IMR-90 (cell line): ENCODE data around the gene LMOD2. TPM values are rescaled to one million over a fixed set of nuclear protein-coding genes. Genes with fewer than 3 reads are reported as not detected.
A peak's percentile ranks its signal among the peaks of the same experiment; 100 is the strongest.

Source experiments
- ATAC-seq: fragments of 200-7000 bp; cut with Tn5 transposase; 2 replicates; pipeline ENCODE4 v1.9.1; 2020; ENCODE audit warnings: low read depth, mild to moderate bottlenecking, moderate library complexity
- BruUV-seq: library from RNA; stranded (reverse); fragments of 400-500 nt; replicated peaks from 2 replicates; lab custom pipeline; 2021; lab: Mats Ljungman, UMichigan
- CTCF ChIA-PET: fragments of 300-600 bp; formaldehyde crosslinking; extraction: SDS; loops from one replicate; lab custom pipeline; 2021; ENCODE audit warnings: antibody characterized with exemption; lab: Yijun Ruan, JAX
- POLR2A ChIA-PET: fragments of 300-600 bp; sonication (Branson Sonifier 250); formaldehyde crosslinking; loops from one replicate; lab custom pipeline; 2022; ENCODE audit warnings: antibody characterized with exemption; ENCODE audit not compliant: unreplicated experiment; lab: Charles Lee
- DNase-seq: peaks from one replicate; pipeline ENCODE4 v3.0.0; 2013
- H2AFZ ChIP-seq: replicated peaks from 2 replicates; pipeline ENCODE3; 2013; ENCODE audit warnings: low read length, mild to moderate bottlenecking; ENCODE audit not compliant: poor library complexity
- H2AK5ac ChIP-seq: 2 replicates; pipeline ENCODE4 v1.6.1; 2013; ENCODE audit warnings: low read depth, low read length, inconsistent platforms
- H2AK9ac ChIP-seq: replicated peaks from 2 replicates; pipeline ENCODE3; 2013; ENCODE audit warnings: mild to moderate bottlenecking, low read depth, low read length, moderate library complexity; ENCODE audit not compliant: poor library complexity
- H2BK120ac ChIP-seq: 2 replicates; pipeline ENCODE4 v1.6.1; 2013; ENCODE audit warnings: low read depth, low read length, inconsistent platforms
- H2BK15ac ChIP-seq: 3 replicates; pipeline ENCODE4 v1.6.1; 2013; ENCODE audit warnings: low read depth, low read length, inconsistent platforms
- H2BK20ac ChIP-seq: 2 replicates; pipeline ENCODE4 v1.6.1; 2013; ENCODE audit warnings: low read depth, mild to moderate bottlenecking, inconsistent platforms, low read length, moderate library complexity
- H2BK5ac ChIP-seq: 2 replicates; pipeline ENCODE4 v1.6.1; 2013; ENCODE audit warnings: mild to moderate bottlenecking, low read depth, low read length, inconsistent platforms; ENCODE audit not compliant: poor library complexity, severe bottlenecking
- H3K14ac ChIP-seq: replicated peaks from 2 replicates; pipeline ENCODE4 v1.6.1; 2013; ENCODE audit warnings: low read depth, low read length, inconsistent platforms
- H3K18ac ChIP-seq: 2 replicates; pipeline ENCODE4 v1.6.1; 2013; ENCODE audit warnings: low read depth, low read length, control low read depth
- H3K23ac ChIP-seq: 2 replicates; pipeline ENCODE4 v1.6.1; 2013; ENCODE audit warnings: low read depth, low read length, inconsistent platforms
- H3K27ac ChIP-seq: 2 replicates; pipeline ENCODE4 v1.5.1; 2013; ENCODE audit warnings: mild to moderate bottlenecking, control low read depth, low read length; ENCODE audit not compliant: insufficient read depth
- H3K27me3 ChIP-seq: 2 replicates; pipeline ENCODE4 v1.6.1; 2013; ENCODE audit warnings: low read length; ENCODE audit not compliant: control insufficient read depth, insufficient read depth
- H3K36me3 ChIP-seq: 2 replicates; pipeline ENCODE4 v1.6.1; 2013; ENCODE audit warnings: low read length, mixed read lengths; ENCODE audit not compliant: control insufficient read depth, insufficient read depth
- H3K4ac ChIP-seq: 2 replicates; pipeline ENCODE4 v1.6.1; 2013; ENCODE audit warnings: low read depth, low read length, inconsistent platforms
- H3K4me1 ChIP-seq: 2 replicates; pipeline ENCODE4 v1.6.1; 2013; ENCODE audit warnings: low read length, mixed read lengths; ENCODE audit not compliant: control insufficient read depth, insufficient read depth
- H3K4me2 ChIP-seq: 2 replicates; pipeline ENCODE4 v1.6.1; 2013; ENCODE audit warnings: low read depth, mild to moderate bottlenecking, control low read depth, low read length, moderate library complexity
- H3K4me3 ChIP-seq: 2 replicates; pipeline ENCODE4 v1.5.1; 2013; ENCODE audit warnings: low read depth, mild to moderate bottlenecking, control low read depth, low read length, moderate library complexity; ENCODE audit not compliant: insufficient read depth
- H3K56ac ChIP-seq: 2 replicates; pipeline ENCODE4 v1.6.1; 2013; ENCODE audit warnings: low read length, inconsistent platforms; ENCODE audit not compliant: insufficient read depth; ENCODE audit errors: extremely low read depth
- H3K79me1 ChIP-seq, 2 experiments: 2 replicates each; pipeline ENCODE4 v1.6.1; 2013; ENCODE audit warnings: low read length in 2 of 2, inconsistent platforms in 1 of 2, low read depth in 1 of 2
- H3K9ac ChIP-seq: 2 replicates; pipeline ENCODE4 v1.6.1; 2013; ENCODE audit warnings: low read depth, low read length, control low read depth
- H3K9me1 ChIP-seq: 2 replicates; pipeline ENCODE4 v1.6.1; 2013; ENCODE audit warnings: low read length, inconsistent platforms; ENCODE audit not compliant: insufficient read depth
- H3K9me3 ChIP-seq: 2 replicates; pipeline ENCODE4 v1.6.1; 2013; ENCODE audit warnings: low read length; ENCODE audit not compliant: control insufficient read depth, insufficient read depth
- H4K20me1 ChIP-seq: 2 replicates; pipeline ENCODE4 v1.6.1; 2013; ENCODE audit warnings: low read length, inconsistent platforms; ENCODE audit not compliant: insufficient read depth
- H4K5ac ChIP-seq: 2 replicates; pipeline ENCODE4 v1.6.1; 2013; ENCODE audit warnings: mild to moderate bottlenecking, low read depth, low read length, control low read depth
- H4K8ac ChIP-seq, 2 experiments: 2 replicates each; pipeline ENCODE4 v1.6.1; 2013; ENCODE audit warnings: low read depth in 2 of 2, low read length in 2 of 2, control low read depth in 1 of 2, inconsistent platforms in 1 of 2
- H4K91ac ChIP-seq: 2 replicates; pipeline ENCODE4 v1.6.1; 2013; ENCODE audit warnings: low read depth, low read length, inconsistent platforms; ENCODE audit not compliant: insufficient read depth
- BHLHE40 ChIP-seq: fragments of 150-350 bp; IDR thresholded peaks from 2 replicates; pipeline ENCODE4 v1.6.1; 2016; ENCODE audit warnings: mild to moderate bottlenecking, low read depth, low read length
- FOS ChIP-seq: fragments of 150-350 bp; IDR thresholded peaks from 2 replicates; pipeline ENCODE4 v1.6.1; 2016; ENCODE audit warnings: low read depth, low read length
- MAZ ChIP-seq: IDR thresholded peaks from 2 replicates; pipeline ENCODE4 v1.6.1; 2012; ENCODE audit warnings: low read depth, mild to moderate bottlenecking, low read length, improper control_type of control experiment, moderate library complexity, borderline replicate concordance
- MXI1 ChIP-seq: IDR thresholded peaks from 2 replicates; pipeline ENCODE4 v1.6.1; 2012; ENCODE audit warnings: low read depth, mild to moderate bottlenecking, low read length, moderate library complexity, borderline replicate concordance
- NFE2L2 ChIP-seq: fragments of 150-350 bp; IDR thresholded peaks from 2 replicates; pipeline ENCODE4 v1.6.1; 2016; ENCODE audit warnings: low read depth, mild to moderate bottlenecking, low read length
- RCOR1 ChIP-seq: IDR thresholded peaks from 2 replicates; pipeline ENCODE4 v1.6.1; 2012; ENCODE audit warnings: mild to moderate bottlenecking, low read length, improper control_type of control experiment; ENCODE audit not compliant: insufficient replicate concordance
- RFX5 ChIP-seq: IDR thresholded peaks from 2 replicates; pipeline ENCODE4 v1.8.0; 2012; ENCODE audit warnings: low read depth, mild to moderate bottlenecking, low read length, moderate library complexity
- WGBS, 2 experiments: methylation state at CpG; one replicate each; pipeline versions ENCODE4 v1.1.5 to v1.1.7; 2013; ENCODE audit warnings: missing lambda C conversion rate in 2 of 2; ENCODE audit not compliant: insufficient read length in 1 of 2; ENCODE audit errors: extremely low coverage in 2 of 2; 5-methylcytosine and 5-hydroxymethylcytosine counted together
- dilution Hi-C: fragments of 300-500 bp; cut with HindIII; formaldehyde crosslinking; loops from one replicate; pipeline ENCODE4 v1.14.3; 2018; ENCODE audit warnings: low sequenced_read_pairs; ENCODE audit not compliant: unreplicated experiment
- in situ Hi-C: fragments of 300-500 bp; cut with MboI; formaldehyde crosslinking; loops from 3 replicates; pipeline ENCODE4 v1.14.3; 2019; ENCODE audit warnings: low sequenced_read_pairs, inconsistent platforms, mixed read lengths
- intact Hi-C: fragments of 100-400 bp; cut with micrococcal nuclease; formaldehyde crosslinking; loops from 2 replicates; pipeline ENCODE4 v1.10.0; 2022
- polyA plus RNA-seq, 3 experiments: library from polyadenylated mRNA; depleted of rRNA; stranded (reverse); fragments of >200 nt; gene quantifications; 2 replicates each; pipeline ENCODE4 v1.2.3, GENCODE V29; 2012; ENCODE audit warnings: low replicate concordance in 1 of 3
- total RNA-seq: library from RNA; depleted of rRNA; stranded (reverse); fragments of >200 nt; gene quantifications from 2 replicates; pipeline ENCODE4 v1.2.3, GENCODE V29; 2012
- TF ChIP-seq, protein P1 (sequence below): fragments of 150-350 bp; IDR thresholded peaks from 2 replicates; pipeline ENCODE4 v1.6.1; 2016; ENCODE audit warnings: low read depth, mild to moderate bottlenecking, low read length, moderate library complexity, borderline replicate concordance

LMOD2 gene
- total and polyA plus RNA-seq, 2 of the 4 experiments (the other 2 are of a cell fraction) = not detected

DNA sequence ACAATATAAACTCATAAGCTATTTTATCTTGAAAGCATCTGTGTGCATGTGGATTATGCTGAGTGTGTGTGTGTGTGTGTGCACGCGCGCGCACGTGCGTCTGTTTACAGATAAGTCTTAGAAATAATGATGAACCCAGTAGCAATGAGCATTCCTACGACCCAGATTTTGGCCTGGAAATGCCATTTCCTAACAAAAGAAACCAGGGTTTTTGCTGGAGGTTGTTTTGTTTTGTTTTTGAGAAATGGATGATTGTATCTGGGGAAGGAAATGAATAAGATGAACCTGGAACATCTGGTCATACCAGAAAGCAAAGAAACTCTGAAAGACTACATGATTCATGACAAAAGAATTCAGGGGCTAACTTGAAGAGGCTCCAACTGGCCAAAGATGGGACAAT lies 22.1 kb upstream of the LMOD2 start:
- Histone ChIP-seq H3K14ac (no peak overlapping the region), H2AK5ac (no peak overlapping the region), H3K4ac (no peak overlapping the region), H3K4me3 (no peak overlapping the region), H3K9me1 (peaks cover 3% of the 10 kb centered on the region; the same call in 1 of the 2 replicates), H2BK120ac (no peak overlapping the region), H2BK15ac (no peak overlapping the region), H3K18ac (no peak overlapping the region), H3K4me1 (no peaks in the 10 kb centered on the region), H4K8ac (no peak overlapping the region), H3K79me1 (no peaks in the 10 kb centered on the region), H2AFZ (no peak overlapping the region), H3K9ac (no peak overlapping the region), H3K27ac (no peak overlapping the region), H3K27me3 (no peaks in the 10 kb centered on the region), H3K56ac (no peak overlapping the region), H3K36me3 (no peaks in the 10 kb centered on the region), H2BK5ac (no peak overlapping the region), H2AK9ac (no peak overlapping the region), H3K4me2 (no peak overlapping the region; the same call in 1 of the 2 replicates), H4K5ac (no peak overlapping the region), H4K20me1 (no peaks in the 10 kb centered on the region), H3K9me3 (no peaks in the 10 kb centered on the region), H3K23ac (no peak overlapping the region), H4K91ac (no peak overlapping the region), H2BK20ac (no peak overlapping the region)
- in situ Hi-C loops (loop anchor here (25.0 kb wide), 1 partner anchor 229 kb away; no protein-coding TSS in a partner anchor), intact Hi-C loops (loop anchor here (10.0 kb wide), 1 partner anchor 139 kb away; no protein-coding TSS in a partner anchor), dilution Hi-C loops (no loop called here)
- POLR2A ChIA-PET = no interaction called here
- CTCF ChIA-PET = interaction anchor here (0.7 to 1.5 kb wide), 2 partner anchors 52 to 180 kb away, joined by 3 read pairs; no protein-coding TSS in a partner anchor
- no CpG with 5 or more reads among the region's 7 CpGs for WGBS, 2 experiments
- BruUV-seq = no TSS peak
- ATAC-seq (peak; percentile 49), DNase-seq (peak; percentile 77)
- TF ChIP-seq MAZ (no peak), RCOR1 (no peak), MXI1 (no peak), FOS (no peak), NFE2L2 (no peak), BHLHE40 (peak; percentile 91), RFX5 (no peak)
- TF ChIP-seq, protein P1, sequence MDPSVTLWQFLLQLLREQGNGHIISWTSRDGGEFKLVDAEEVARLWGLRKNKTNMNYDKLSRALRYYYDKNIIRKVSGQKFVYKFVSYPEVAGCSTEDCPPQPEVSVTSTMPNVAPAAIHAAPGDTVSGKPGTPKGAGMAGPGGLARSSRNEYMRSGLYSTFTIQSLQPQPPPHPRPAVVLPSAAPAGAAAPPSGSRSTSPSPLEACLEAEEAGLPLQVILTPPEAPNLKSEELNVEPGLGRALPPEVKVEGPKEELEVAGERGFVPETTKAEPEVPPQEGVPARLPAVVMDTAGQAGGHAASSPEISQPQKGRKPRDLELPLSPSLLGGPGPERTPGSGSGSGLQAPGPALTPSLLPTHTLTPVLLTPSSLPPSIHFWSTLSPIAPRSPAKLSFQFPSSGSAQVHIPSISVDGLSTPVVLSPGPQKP = no peak
